ENCODE measurements around the gene TMEM62.

The TMEM62 gene

GRCh38 chr15:43226436-43227305 lies 93.3 kb downstream of the TMEM62 start:
- DNase-seq (ENCODE audit: low read depth in 2 of 2, low spot score in 1 of 2): no peak

DNA sequence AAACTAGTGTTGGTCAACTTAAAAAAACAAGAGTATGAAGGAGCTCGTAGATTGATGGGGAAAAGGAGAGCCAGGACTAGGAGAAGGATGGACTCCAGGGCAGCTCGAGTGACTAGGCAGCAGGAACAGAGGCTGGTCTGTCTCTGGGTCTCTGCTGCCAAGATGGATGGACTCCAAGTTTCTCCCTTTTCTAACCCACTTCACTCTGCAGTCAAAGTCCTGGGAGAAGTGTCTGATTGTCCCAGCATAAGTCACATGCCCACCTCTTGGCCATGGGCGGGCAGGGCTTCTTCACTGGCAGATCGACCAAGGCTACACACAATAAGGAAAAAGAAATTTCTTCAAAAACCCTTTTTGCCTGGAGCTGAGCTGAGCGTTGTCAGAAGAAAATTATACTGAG lies 96.6 kb downstream of the TMEM62 start:
- no peak for DNase-seq (ENCODE audit: low read depth in 2 of 2, low spot score in 1 of 2)

- DNase-seq (ENCODE audit: low read depth in 2 of 2, low spot score in 1 of 2): no peak
These were observed 97.3 kb downstream of the TMEM62 start for GRCh38 chr15:43230640-43231115.

DNA sequence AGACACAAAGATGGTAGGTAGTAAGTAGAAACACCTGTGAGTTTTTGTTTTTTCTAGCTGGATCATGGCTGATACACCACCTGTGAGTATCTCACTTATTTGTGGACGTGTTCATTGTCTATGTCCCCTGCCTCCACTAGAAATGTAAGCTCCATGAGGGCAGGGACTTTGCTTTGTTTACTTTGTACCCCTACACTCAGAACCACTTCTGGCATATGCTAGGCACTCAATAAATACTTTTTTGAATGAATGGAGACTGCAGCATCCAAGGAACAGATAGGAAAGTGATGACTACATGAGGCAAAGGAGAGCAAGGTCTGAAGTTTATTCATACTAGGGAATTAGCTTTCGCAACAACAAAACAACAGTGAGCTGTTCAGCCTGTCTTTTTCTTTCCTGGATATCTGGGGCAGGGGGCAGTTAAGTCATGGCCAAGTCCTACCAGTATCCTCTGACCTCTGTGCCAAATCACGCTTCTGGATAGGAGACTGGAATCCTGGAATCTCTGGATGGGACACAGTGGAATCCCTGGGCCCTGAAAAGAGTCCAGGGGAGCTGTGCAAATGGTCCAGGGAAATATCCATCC lies 99.0 kb downstream of the TMEM62 start:
- DNase-seq (ENCODE audit: low read depth in 2 of 2, low spot score in 1 of 2): no peak

Measured in stimulated activated CD8-positive, alpha-beta memory T cell treated with anti-CD3 and anti-CD28 coated beads, Interleukin-4, amount 100 ng/mL, for 1 hour (primary cell).